Fibroblast of villous mesenchyme (primary cell): Measurements from ENCODE around the gene MFN2. TPM values are rescaled to one million over a fixed set of nuclear protein-coding genes. Genes with fewer than 3 reads are reported as not detected.
"Not testable (repeated sequence)": the region's sequence is repeated elsewhere in the genome, so short reads cannot be mapped to it uniquely, and the experiment has no call there.

Source experiments
- DNase-seq: peaks from one replicate; pipeline ENCODE4 v3.0.0-alpha.2; 2010; ENCODE audit warnings: low read depth
- H3K4me3 ChIP-seq: 2 replicates; pipeline ENCODE4 v1.5.1; 2011; ENCODE audit warnings: low read depth, mild to moderate bottlenecking, low read length
- total RNA-seq: library from RNA; depleted of rRNA; stranded (reverse); fragments of >200 nt; gene quantifications from 2 replicates; pipeline ENCODE4 v1.2.3, GENCODE V29; 2012
- TF ChIP-seq, protein P1 (sequence below): IDR thresholded peaks from 2 replicates; pipeline ENCODE4 v1.5.1; 2012; ENCODE audit warnings: low read depth, mild to moderate bottlenecking, low read length; ENCODE audit not compliant: insufficient read depth

MFN2 gene
- 52.5 and 66.1 TPM in 2 replicates for total RNA-seq

GRCh38 chr1:11979851-11980675 is at the start of gene MFN2:
TSS of gene MFN2 (plus strand) at chr1:11980444. CDS start at chr1:11989169, 8,725 bp downstream.
- peak within 1 kb of the TSS; percentile 74 for H3K4me3 ChIP-seq
- TF ChIP-seq, protein P1, sequence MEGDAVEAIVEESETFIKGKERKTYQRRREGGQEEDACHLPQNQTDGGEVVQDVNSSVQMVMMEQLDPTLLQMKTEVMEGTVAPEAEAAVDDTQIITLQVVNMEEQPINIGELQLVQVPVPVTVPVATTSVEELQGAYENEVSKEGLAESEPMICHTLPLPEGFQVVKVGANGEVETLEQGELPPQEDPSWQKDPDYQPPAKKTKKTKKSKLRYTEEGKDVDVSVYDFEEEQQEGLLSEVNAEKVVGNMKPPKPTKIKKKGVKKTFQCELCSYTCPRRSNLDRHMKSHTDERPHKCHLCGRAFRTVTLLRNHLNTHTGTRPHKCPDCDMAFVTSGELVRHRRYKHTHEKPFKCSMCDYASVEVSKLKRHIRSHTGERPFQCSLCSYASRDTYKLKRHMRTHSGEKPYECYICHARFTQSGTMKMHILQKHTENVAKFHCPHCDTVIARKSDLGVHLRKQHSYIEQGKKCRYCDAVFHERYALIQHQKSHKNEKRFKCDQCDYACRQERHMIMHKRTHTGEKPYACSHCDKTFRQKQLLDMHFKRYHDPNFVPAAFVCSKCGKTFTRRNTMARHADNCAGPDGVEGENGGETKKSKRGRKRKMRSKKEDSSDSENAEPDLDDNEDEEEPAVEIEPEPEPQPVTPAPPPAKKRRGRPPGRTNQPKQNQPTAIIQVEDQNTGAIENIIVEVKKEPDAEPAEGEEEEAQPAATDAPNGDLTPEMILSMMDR: no peak
- DNase-seq: peak; percentile 98

- peak; percentile 85 for DNase-seq
- TF ChIP-seq, protein P1: no peak
- no peak overlapping the region for H3K4me3 ChIP-seq
Measured at GRCh38 chr1:11930571-11931445, 49.4 kb upstream of the MFN2 start.

- TF ChIP-seq, protein P1: no peak
- DNase-seq: no peak
- H3K4me3 ChIP-seq: no peak overlapping the region
Measured at GRCh38 chr1:11931845-11932244, 48.4 kb upstream of the MFN2 start.

DNA sequence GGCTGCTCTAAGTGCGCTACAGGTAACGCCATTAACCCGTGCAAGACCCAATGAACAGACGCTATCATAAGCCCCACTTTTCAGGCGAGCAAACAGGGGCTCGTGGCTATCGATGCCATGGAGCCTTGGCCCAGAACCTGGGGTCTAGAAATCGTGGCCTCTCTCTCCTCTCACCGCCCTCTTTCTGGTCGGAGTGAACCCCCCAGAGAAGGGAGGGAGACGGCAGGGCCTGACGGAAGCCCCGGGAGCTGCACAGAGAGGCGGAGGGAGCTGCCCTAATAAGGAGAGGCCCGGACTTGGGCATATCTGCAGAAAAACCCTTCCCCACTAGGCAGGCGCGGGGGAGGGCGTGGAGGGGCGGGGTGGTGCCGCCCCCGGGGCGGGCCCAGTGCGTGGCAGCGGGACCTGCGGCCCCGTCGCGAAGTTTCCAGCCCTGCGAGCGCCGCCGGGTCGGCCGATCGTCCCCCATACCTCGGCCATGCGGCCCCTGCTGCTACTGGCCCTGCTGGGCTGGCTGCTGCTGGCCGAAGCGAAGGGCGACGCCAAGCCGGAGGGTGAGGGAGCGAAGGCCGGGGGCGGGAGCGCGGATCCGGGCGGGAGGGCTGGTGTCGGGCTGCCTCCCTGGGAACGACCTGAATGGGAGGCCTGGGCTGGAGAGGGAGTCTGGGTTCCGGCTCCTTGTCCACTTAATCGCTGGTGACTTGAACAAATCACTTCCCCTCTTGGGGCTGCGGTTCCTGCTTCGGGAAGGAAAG is 45.8 kb upstream of the MFN2 start, which contains the start of gene PLOD1:
Gene PLOD1 (plus strand): TSS at position 416 of the 755 bp plus-strand sequence. CDS start 63 bp downstream, at position 479.
- peak within 1 kb of the TSS; percentile 81 for H3K4me3 ChIP-seq
- TF ChIP-seq, protein P1: no peak
- DNase-seq: peak; percentile 89

DNA sequence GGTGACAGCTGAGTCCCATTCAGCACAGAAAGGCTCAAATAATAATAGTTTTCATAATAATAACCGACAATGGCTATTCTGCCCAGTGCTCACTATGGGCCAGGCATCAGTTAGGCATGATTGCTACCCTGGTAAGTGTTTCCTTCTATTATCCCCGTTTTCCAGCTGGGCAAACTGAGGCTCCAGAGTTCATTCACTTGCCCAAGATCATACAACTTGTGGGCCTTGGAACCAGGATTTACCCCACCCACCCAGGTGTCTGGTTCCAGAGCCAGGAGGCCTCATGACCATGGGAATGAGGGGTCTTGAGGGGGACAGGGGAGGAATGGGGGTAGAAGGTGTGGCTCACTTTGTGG is 45.2 kb upstream of the MFN2 start:
- peak overlapping the region; percentile 81 for H3K4me3 ChIP-seq
- TF ChIP-seq, protein P1: no peak
- DNase-seq: no peak

DNA sequence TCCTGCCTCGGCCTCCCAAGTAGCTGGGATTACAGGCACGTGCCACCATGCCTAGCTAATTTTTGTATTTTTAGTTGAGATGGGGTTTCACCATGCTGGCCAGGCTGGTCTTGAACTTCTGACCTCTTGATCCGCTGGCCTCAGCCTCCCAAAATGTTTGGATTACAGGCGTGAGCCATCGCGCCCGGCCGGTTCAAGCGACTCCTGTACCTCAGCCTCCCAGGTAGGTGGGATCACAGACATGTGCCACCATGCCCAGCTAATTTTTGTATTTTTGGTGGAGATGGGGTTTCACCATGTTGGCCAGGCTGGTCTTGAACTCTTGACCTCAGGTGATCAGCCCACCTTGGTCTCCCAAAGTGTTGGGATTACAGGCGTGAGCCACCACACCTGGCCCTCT is 44.5 kb upstream of the MFN2 start:
- not testable (repeated sequence) for DNase-seq, H3K4me3 ChIP-seq
